GM19438 (cell line): ENCODE results near the gene PRKCH.
"Not testable (repeated sequence)": the region's sequence is repeated elsewhere in the genome, so short reads cannot be mapped to it uniquely, and the experiment has no call there.

ENCODE experiments used
- ATAC-seq: cut with Tn5 transposase; IDR thresholded peaks from one replicate; pipeline ENCODE4 v1.9.1; 2021; ENCODE audit warnings: low read depth; ENCODE audit not compliant: unreplicated experiment

PRKCH gene

DNA sequence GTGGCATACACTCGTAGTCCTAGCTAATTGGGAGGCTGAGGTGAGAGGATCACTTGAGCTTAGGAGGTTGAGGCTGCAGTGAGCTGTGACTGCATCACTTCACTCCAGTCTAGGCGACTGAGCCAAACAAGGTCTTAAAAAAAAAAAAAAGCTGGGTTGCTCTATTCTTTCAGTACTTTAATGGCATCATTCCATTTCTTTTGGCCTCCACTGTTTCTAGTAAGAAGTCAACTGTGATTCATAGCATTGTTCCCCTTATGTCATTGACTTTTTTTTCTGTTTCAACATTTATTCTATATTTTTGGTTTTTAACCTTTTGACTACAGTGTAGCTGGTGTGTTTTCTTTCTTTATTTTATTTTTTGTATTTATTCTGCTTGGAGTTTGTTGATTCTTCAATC lies 16.7 kb upstream of the PRKCH start:
- no peak for ATAC-seq

DNA sequence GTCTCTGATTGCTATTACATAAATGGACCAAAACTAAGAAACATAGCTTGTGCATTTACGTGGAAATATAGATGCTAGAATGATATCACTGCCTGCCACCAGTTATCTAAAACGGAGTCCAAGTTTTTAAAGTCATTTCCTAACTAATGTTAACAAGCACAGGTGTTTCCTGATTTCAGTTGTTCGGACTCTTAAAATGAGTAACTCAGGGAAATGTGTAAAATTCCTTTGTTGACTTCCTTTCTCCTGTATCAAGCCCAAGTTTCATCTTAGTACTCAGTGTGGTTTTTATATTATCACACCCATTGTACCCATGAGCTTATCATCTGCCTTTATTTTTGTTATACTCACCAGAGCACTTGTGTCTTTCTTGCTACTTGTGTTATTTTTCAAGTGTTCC lies 13.2 kb upstream of the PRKCH start:
- ATAC-seq = no peak

DNA sequence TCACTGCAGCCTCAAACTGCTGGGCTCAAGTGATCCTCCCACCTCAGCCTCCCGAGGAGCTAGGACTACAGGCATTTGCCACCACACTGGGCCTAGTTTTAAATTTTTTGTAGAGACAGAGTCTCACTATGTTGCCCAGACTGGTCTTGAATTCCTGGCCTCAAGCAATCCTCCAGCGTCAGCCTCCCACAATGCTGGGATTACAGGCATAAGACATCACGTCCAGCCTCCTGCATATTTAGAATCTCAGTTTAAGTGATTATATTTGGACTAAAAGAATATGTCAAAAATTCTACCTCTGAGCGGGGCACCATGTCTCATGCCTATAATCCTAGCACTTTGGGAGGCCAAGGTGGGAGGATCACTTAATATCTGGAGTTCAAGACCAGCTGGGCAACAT lies 12.7 kb upstream of the PRKCH start:
- ATAC-seq = not testable (repeated sequence)

DNA sequence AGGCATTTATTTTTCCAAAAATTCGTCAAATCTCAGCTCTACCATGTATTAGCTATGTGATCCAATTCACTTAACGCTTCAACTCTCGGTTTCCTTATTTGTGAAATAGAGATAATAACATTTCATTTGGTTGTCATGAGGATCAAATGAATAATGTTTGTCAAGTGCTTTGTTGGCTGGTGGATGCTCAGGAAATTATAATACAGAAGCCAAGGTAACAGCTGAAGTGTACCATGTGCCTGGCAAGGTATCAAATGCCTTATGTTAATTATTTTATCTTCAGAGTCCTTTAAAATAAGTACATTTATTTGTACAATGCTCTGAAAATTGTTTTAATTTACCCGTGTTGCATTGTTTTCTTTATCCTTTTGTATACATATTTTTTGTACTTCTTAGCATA lies 6.1 kb upstream of the PRKCH start:
- ATAC-seq = no peak

DNA sequence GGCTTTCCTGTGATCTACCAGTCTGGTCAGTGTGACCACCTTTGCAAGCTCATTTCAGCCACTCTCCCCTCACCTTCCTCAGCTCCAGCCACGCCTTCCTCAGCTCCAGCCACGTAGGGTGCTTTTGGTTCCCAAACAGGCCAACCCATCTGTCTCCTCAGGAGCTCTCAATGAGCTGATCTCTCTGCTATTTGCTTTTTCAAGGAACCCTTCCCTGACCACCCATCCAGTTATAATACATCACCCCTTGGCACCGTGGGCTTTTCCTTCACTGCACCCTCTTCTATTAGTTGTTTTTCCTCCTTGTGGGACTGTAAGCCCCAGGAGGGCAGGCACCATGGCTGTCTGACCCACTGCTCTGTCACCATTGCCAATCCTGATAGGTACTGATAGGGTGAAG lies 2.3 kb upstream of the PRKCH start:
- ATAC-seq = no peak

DNA sequence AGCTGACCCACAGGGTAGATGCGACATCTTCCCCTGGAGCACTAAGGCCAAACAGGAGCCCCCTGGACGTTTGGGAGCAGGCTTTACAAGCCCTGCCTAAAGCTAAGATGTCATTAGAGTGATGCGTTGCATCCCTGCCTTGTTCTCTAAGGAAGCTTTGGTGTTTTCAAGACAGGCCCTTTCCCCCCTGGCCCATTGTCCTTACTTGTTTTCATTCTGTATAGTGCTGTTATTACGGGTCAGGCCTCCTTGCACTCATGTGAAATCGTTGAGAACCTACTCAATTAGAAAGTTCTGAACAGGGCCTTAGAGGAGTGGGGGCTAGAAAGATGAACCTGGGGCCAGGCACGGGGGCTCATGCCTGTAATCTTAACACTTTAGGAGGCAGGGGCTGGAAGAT lies 1.7 kb upstream of the PRKCH start:
- no peak for ATAC-seq

DNA sequence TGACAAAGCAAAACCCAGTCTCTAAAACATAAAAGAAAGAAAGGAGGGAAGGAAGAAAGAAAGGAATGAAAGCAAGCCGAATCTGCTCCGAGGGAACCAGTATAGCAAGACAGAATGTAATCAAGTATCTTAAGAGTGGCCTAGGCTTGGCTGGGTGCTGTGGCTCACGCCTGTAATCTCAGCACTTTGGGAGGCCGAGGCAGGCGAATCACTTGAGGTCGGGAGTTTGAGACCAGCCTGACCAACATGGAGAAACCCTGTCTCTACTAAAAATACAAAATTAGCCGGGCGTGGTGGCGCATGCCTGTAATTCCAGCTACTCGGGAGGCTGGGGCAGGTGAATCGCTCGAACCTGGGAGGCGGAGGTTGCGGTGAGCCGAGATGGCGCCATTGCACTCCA lies 1.2 kb upstream of the PRKCH start:
- not testable (repeated sequence) for ATAC-seq

DNA sequence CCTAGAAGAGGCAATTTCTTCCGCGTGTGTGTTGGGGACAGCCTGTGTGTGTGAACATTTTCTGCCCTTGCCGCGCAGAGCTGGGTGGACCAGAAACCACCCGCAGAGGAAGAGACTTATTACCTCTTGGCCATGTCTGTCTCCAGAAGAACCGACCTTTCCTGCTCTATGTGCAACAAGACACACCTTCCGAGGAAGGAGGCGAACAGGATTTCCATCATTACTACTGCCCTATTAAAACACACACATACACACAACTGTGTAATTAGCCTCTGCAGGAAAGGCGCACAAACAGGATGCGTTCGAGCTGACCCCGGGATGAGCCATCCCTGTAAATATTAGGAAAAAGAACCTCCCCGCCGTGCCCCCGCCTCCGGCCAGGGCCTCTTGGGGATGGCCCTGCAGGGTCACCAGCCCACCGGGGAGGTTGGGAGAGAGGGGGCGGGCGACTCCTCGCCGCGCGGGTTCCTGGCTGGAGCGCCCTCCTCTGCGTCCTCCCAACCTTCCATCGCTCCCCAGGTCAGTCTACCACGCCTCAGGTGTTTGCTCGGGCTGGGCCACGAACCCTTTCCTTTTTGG lies 484 bp upstream of the PRKCH start:
- no peak for ATAC-seq

DNA sequence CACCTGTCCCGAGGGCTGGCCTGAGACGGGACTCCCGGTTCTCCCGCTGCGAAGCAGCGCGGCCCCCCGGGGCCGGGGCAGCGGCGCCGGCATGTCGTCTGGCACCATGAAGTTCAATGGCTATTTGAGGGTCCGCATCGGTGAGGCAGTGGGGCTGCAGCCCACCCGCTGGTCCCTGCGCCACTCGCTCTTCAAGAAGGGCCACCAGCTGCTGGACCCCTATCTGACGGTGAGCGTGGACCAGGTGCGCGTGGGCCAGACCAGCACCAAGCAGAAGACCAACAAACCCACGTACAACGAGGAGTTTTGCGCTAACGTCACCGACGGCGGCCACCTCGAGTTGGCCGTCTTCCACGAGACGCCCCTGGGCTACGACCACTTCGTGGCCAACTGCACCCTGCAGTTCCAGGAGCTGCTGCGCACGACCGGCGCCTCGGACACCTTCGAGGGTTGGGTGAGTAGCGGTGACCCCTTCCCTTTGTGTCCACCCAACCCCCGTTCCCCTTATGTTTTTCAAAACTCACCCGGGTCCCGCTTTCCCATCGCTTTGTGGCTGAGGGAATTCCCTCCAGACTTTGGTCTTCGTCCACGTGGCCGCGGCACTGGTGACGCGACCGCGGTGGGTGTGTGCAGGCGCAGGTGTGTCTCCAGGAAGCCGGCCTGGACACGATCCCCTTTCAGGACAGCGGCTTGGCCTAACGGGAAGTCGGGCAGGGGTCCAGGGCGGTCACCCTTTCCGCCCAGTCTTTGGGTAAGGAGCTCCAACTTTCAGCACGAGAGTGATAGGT lies 826 bp downstream of the PRKCH start:
- ATAC-seq = no peak

DNA sequence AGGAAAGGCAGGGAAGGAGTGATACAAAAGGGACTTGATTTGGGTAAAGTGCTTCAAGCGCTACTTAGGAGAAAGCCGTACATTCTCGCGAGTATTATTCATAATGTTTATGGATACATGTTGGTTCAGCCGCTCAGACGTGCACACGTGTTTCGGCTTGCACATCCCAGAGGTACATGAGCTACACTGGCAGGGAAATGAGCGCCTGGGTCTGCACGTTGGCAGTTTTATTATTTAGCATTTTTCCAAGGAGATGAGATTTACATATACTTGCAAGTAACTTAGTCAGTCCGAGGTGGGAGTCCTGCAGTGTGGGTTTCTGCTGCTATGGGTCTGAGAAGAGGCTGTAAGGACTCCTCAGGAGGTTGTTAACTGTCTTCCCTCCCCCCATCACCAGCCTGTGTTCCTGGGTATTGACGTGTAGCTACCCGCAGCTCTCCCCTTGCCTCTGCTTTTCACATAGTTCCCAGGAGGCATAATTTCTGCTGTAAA lies 1.5 kb downstream of the PRKCH start:
- no peak for ATAC-seq

DNA sequence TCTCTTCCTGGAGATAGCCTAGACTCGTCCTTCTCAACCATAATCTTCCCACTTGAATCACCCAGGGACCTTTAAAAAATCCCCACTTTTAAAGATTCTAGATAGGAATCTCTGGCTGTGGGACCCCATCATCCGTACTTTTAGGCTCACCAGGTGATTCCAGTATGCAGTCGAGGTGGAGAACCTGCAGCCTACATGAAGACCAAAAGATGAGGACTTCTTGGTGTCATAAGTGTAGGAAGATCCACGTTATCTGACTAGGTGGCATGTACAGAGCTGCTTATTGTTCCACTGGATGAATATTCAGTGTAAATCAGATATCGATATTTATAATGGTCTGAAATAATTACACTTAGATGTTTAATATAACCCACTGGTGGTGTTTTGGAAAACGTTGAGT lies 2.6 kb downstream of the PRKCH start:
- no peak for ATAC-seq

DNA sequence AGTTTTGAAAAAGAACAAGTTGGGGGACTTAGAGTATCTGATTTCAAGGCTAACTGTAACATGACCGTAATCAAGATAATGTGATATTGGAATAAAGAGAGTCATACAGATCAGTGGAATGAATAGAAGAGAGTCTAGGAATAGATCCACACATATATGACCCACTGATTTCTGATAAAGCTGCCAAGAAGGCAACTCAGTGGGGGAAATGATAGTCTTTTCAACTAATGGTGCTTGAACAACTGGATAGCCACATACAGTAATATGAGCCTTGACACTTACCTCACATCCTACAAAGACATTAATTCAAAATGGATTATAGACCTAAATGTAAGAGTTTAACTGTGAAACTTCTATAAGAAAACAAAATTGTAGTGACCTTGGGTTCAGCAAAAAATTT lies 3.8 kb downstream of the PRKCH start:
- no peak for ATAC-seq

DNA sequence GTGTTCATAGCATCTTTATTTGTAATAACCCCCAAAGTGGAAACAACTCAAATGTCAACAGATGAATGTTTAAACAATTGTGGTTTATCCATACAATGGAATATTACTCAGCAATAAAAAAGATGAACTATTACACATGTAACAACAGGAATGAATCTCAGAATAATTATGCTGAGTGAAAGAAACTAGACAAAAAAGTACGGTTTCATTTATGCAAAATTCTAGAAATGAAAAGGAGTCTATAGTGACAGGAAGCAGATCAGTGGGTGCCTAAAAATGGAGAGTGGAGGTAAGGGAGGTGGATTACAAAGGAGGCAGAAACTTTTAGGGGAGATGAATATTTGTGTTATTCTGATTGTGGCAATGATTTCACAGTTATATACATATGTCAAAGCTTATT lies 4.8 kb downstream of the PRKCH start:
- no peak for ATAC-seq

DNA sequence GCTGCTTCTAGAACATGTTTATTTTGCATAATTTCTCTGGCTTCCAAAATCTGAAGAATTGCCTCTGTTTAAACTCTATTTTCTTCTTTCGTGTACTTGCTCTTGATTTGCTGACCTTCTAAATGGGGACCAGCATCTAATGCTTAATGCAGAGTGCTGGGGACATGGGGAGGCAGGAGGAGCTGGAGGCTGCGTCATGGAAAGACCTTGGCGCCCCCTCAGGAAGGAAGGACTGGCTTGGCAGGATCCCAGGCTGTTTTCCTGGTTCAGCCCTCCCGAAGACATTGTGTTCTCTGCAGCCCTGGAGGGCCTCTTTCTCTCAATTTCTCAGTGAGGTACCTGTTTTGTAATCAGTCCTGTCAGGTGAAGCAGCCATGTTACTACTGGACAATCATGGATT lies 5.5 kb downstream of the PRKCH start:
- ATAC-seq = no peak

GRCh38 chr14:61328626-61329262 lies 7.4 kb downstream of the PRKCH start:
- no peak for ATAC-seq

DNA sequence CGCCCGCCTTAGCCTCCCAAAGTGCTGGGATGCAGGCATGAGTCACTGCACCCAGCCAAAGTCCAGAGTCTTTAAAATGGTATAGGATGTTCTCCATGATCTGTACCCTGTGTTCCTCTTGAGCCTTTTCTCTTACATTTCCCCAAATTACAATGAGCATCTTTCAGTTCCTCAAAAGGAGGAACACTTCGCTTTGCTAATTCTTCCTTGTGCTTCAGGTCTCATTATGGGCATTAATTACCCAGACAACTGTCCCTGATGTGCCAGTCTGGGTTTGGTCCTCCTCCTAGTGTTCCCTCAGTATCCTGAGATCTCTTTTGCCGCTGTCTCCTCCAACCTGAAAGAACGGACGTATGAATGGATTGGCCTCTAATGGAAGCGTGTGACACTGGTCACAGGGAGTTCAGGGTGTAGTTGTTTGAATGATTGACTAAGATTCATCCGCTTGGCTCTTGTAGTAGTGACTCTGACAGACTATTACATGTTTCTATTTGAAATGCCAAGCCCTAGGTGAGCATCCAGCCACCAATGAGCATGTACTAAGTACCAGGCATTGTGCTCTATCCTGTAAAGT lies 8.2 kb downstream of the PRKCH start:
- ATAC-seq = no peak

DNA sequence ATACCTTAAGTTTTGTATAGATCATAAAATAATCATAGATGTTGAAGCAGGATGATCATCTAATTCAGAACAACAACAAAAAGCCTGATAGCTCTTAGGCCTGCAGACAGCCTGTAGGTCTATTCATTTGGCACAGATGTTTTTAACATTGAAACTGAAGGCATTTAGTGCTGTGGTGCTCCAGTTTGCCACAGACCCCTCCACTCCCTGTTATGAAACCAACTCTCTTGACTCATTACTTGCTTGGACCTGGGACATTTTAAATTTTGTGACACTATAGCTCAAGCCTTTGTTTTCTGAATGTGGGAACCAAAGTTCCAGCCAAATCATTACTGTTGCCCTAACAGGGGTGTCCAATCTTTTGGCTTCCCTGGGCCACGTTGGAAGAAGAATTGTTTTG lies 9.1 kb downstream of the PRKCH start:
- no peak for ATAC-seq

DNA sequence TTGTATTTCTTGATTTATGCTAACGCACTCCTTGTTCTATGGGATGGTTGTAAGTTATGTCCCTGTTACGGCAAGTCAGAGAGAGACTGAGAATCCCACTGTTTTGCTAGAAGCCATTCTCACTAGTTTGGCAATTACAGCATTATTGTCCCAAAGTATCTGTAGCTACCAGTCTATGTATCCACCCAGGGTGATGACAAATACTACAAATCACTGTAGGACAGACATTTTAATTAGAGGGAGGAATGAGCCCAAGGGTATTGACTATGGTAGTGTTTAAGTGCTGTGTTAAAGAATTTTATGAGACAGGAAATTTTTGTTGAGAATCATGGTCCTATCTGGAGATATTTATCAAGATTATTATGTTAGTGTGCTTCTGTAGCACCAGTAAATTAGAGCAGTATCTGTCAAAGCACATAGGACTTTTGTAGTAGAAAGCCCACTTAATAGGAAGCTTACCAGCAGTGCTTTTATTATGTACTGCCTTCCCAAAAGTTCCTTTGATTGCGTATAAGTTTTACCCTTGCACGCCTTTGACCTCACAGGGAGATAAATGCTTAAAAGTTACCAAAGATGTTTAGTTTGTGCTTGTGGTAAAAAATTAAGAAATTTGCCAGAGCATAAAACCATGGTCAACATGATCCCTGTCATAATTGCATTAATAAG lies 10.7 kb downstream of the PRKCH start:
- ATAC-seq = no peak

- ATAC-seq = no peak
Measured at GRCh38 chr14:61332658-61333029, 11.3 kb downstream of the PRKCH start.

DNA sequence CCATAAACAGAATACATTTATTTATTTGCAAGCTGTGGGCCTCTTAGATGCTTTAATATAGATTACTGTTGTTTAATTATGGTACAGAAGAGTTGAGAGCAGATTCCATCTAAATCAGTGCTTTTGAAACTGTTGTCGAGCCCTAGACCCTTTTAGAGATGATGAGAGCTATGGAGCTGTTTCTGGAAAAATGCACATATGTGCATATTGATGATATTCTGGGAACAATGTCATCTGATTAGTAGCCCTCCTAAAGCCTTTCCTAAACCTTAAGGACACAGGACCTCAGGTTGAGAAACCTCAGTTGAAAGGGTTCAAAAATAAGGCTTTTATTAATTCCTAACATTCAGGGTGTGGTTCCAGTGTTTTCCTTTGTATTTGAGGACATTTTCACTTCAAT lies 11.7 kb downstream of the PRKCH start:
- ATAC-seq = no peak

GRCh38 chr14:61334197-61334701 lies 12.9 kb downstream of the PRKCH start:
- no peak for ATAC-seq
